Psoas muscle (tissue), 8 donors: ENCODE results near the gene MRAP. TPM values are rescaled to one million over a fixed set of nuclear protein-coding genes. Genes with fewer than 3 reads are reported as not detected.

ENCODE experiments used
- ATAC-seq, 4 donors: fragments of 200-7000 bp; cut with Tn5 transposase; one replicate each; pipeline ENCODE4 v1.9.1; 2020; ENCODE audit warnings: moderate library complexity in 3 of 4, mild to moderate bottlenecking in 2 of 4
- DNase-seq, 2 donors: peaks; one replicate each; pipeline ENCODE4 v3.0.0-alpha.2; 2020
- H3K27ac ChIP-seq: fragments of 200-600 bp; one replicate; pipeline ENCODE4 v1.8.0; 2022
- H3K27me3 ChIP-seq, 3 donors: fragments of 200-600 bp in 1 of 3; one replicate each; pipeline versions ENCODE4 v1.6.1 to v1.8.0; 2013 to 2022; ENCODE audit warnings: low read length in 2 of 3, mild to moderate bottlenecking in 2 of 3, moderate library complexity in 1 of 3; ENCODE audit not compliant: insufficient read depth in 3 of 3
- H3K36me3 ChIP-seq, 2 donors: fragments of 200-600 bp in 1 of 2; one replicate each; pipeline versions ENCODE4 v1.6.1 to v1.8.0; 2013 to 2022; ENCODE audit warnings: low read depth in 1 of 2, mild to moderate bottlenecking in 1 of 2, moderate library complexity in 1 of 2; ENCODE audit not compliant: insufficient read depth in 1 of 2
- H3K4me1 ChIP-seq: fragments of 200-600 bp; one replicate; pipeline ENCODE4 v1.8.0; 2022
- H3K4me3 ChIP-seq: fragments of 200-600 bp; one replicate; pipeline ENCODE4 v1.8.0; 2022; ENCODE audit warnings: mild to moderate bottlenecking
- H3K9me3 ChIP-seq: fragments of 200-600 bp; one replicate; pipeline ENCODE4 v1.8.0; 2022
- CTCF ChIP-seq: fragments of 200-600 bp; IDR thresholded peaks from one replicate; pipeline ENCODE4 v1.8.0; 2022; ENCODE audit warnings: antibody characterized with exemption
- WGBS, 3 donors: extraction: QIAGEN DNeasy Blood & Tissue Kit; methylation state at CpG; one replicate each; pipeline versions ENCODE4 v1.1.6 to v1.1.7; 2013; 5-methylcytosine and 5-hydroxymethylcytosine counted together
- intact Hi-C, 2 donors: fragments of 100-400 bp; cut with DNase I; formaldehyde crosslinking; loops; one replicate each; pipeline versions ENCODE4 v1.11.0 to v1.14.2; 2022
- polyA plus RNA-seq, 3 donors: library from polyadenylated mRNA; stranded (reverse); fragments of 200-250 nt; gene quantifications; one replicate each; pipeline ENCODE4 v1.2.3, GENCODE V29; 2013
- total RNA-seq, 4 donors: library from RNA; stranded (reverse); fragmentation: NEBNext Ultra II Directional in 2 of 4; extraction: Animal tissue kit (Norgen Biotek cat#: 25700) in 2 of 4; gene quantifications; one replicate each; pipeline versions ENCODE4 v1.2.1 to v1.2.4, GENCODE V29; 2021 to 2023
- donor health status: healthy with polysubstance abuse.
- donor health status: DM: no; HTN: no; CAD: no; lungs with moderate emphysema.
- donor health status: Bipolar disorder and iron deficiency.
- donor health status: healthy.
- donor health status: DM: yes; HTN: yes; CAD: no.
- donor health status: DM: no; HTN: no; CAD: no.
- donor health status: DM: no; HTN: no; CAD: no.
- donor health status: DM: yes; HTN: yes; CAD: no.

MRAP gene
- total and polyA plus RNA-seq, 7 donors, result 0.16 to 3.1 (median 0.37) TPM; not detected in 2

DNA sequence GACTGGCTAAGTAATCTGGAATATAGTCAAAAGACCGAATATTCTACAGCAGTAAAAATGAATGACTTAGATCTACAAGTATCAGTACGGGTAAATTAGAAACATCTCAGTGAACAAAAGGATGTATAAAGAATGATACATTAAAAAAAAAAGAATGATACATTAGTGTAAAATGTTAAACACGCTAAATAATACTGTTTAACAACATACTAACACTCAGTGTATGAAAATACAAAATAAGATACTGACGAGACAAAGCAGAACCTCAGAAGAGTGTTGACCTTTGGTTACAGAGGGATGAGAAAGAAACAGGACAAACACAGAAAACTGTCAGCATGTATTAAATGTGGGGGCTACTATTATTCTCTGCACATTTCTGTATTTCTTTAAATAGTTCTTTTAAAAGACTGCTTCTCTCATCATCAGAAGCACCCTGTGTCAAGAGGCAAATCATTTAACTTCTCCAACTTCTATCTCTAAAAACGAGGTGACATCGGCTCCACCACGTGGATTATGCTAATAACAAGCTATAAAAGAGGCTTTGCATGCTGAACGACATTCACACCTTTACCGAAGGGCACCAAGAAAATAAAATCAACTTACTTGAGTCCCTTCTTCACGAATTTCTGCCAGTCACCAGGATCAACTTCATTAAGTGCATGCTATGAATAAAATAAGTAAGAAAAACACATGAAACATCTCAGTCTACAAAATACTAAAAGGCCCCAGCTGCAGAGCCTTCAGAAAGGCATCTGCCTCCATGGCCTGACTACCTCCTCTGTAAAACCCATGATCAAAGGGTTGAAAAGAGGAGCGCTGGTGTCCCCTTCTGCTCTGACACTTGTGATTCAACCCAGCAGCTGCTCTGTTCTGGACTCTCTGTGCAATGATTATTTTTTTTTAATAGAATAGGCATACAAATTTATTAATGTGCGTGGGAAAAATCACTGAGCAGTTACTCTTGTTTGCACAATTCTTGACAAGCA, 42.5 kb downstream of the MRAP start:
- H3K27ac ChIP-seq, result no peak overlapping the region
- intact Hi-C loops, result no loop called here
- no peaks in the 10 kb centered on the region for H3K27me3 ChIP-seq
- H3K9me3 ChIP-seq, result no peaks in the 10 kb centered on the region
- no peaks in the 10 kb centered on the region for H3K4me1 ChIP-seq
- H3K4me3 ChIP-seq, result no peak overlapping the region
- WGBS, 3 donors, result 59 to 64% (median 62%) methylated on average over 12 of the region's 12 CpGs
- H3K36me3 ChIP-seq, result peaks cover 10 to 97% of the 10 kb centered on the region in 2 donors
- ATAC-seq, result no peak
- no peak for TF ChIP-seq CTCF
- no peak for DNase-seq

DNA sequence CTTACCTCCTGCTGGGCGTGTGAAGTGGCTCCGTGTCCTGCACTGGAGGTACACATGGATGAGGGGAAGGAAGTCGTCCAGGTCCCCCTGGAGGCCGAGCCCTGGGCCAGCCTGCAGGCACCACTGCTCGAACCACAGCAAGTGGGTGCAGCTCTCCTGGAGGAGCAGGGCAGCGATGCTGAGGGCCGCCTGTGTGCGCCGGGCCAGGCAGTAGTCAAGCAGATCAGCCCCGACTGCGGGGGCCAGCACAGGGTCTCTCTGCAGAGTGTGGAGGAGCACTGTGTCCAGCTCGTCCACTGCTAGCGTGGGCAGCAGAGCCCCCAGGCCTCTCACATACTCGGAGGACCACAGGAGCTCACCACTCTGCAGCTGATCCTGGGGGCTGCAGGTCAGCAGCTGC, 48.3 kb downstream of the MRAP start:
- DNase-seq, result no peak
- 93 to 98% (median 96%) methylated on average over 14 of the region's 14 CpGs for WGBS, 3 donors
- Histone ChIP-seq H3K4me1 (no peaks in the 10 kb centered on the region), H3K27ac (no peak overlapping the region), H3K36me3 (peaks cover 33 to 99% of the 10 kb centered on the region in 2 donors), H3K27me3 (no peaks in the 10 kb centered on the region), H3K4me3 (no peak overlapping the region), H3K9me3 (no peaks in the 10 kb centered on the region)
- peak in 1 of 4 donors; percentile 21 for ATAC-seq
- intact Hi-C loops, result no loop called here
- TF ChIP-seq CTCF, result no peak

DNA sequence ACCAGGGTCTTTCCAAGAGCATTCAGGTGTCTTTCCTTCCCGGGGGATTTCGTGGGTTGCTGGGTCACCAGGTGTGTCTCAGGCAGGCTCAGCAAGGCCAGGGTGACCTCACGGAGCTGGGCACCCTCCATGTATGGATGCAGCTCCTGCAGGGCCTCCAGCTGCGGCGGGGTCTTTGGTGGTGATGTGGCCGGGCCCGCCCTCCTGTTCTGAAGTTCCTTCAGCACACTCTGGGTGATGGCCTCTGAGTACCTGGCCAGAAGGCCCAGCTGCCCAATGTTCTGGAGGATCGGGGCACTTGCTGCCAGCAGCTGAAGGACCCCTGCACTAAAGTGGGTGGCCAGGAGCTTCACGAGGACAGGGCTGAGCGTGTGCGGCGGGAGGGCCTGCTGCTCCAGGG, 48.7 kb downstream of the MRAP start:
- peaks cover 33 to 100% of the 10 kb centered on the region in 2 donors for H3K36me3 ChIP-seq
- 94 to 97% (median 95%) methylated on average over 12 of the region's 12 CpGs for WGBS, 3 donors
- H3K4me1 ChIP-seq, result no peaks in the 10 kb centered on the region
- H3K9me3 ChIP-seq, result no peaks in the 10 kb centered on the region
- no peaks in the 10 kb centered on the region for H3K27me3 ChIP-seq
- intact Hi-C loops, result no loop called here
- H3K4me3 ChIP-seq, result no peak overlapping the region
- no peak for DNase-seq
- no peak overlapping the region for H3K27ac ChIP-seq
- no peak for ATAC-seq
- no peak for TF ChIP-seq CTCF

DNA sequence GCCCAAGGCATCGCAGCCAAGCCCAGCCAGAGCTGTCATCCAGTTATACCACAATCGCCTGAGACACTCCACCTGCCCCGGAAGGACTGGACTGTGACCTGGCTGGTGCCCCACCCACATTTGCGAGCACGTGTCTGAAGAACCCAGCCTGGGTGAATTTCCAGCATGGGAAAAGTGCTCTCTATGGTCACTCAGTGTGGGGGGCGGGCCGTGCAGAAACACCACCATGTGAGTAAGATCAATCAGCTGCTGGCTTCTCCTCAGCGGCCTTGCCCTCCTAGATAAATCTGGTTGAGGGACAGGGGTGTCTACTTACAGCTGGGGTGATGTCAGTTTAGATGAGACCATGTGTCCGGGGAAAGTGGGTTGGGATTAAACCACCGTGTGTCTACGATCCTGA, 49.3 kb downstream of the MRAP start:
- H3K4me3 ChIP-seq, result no peak overlapping the region
- peaks cover 36 to 100% of the 10 kb centered on the region in 2 donors for H3K36me3 ChIP-seq
- ATAC-seq, result peak in 1 of 4 donors; percentile 33
- no peaks in the 10 kb centered on the region for H3K27me3 ChIP-seq
- no peaks in the 10 kb centered on the region for H3K4me1 ChIP-seq
- intact Hi-C loops, result no loop called here
- DNase-seq, result no peak
- 83 to 86% (median 84%) methylated on average over 11 of the region's 11 CpGs for WGBS, 3 donors
- H3K27ac ChIP-seq, result no peak overlapping the region
- no peaks in the 10 kb centered on the region for H3K9me3 ChIP-seq
- no peak for TF ChIP-seq CTCF
